Measurements from ENCODE around the gene LRFN2. TPM values are rescaled to one million over a fixed set of nuclear protein-coding genes. Genes with fewer than 3 reads are reported as not detected.

Gene LRFN2
- total RNA-seq, 1 donor: not detected

DNA sequence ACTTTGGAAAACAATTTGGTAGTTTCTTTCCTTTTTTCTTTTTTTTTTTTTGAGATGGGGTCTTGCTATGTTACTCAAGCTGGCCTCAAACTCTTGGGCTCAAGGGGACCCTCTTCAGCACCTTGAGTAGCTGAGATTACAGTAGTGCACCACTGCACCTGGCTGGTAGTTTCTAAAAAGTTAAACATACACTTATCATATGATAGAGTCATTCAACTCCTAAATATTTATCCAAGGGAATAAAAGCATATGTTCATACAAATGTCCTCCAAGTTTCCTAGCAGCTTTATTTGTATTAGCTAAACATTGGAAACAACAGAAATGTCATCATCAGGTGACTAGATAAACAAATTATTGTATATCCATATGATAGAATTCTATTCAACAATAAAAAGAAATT is 213.9 kb downstream of the LRFN2 start:
- no peak overlapping the region for H3K27ac ChIP-seq (ENCODE audit: low read depth, low read length)
- no peak for TF ChIP-seq CTCF (IDR thresholded peaks at IDR 0.05; ENCODE audit: extremely low read depth, low read depth, low read length)
- no peaks in the 10 kb centered on the region for H4K20me1 ChIP-seq (ENCODE audit: insufficient read depth, low read length)
- H3K4me1 ChIP-seq (ENCODE audit: insufficient read depth, low read length): no peaks in the 10 kb centered on the region
- no peak overlapping the region for H3K4me2 ChIP-seq (ENCODE audit: insufficient read depth, low read length)
- DNase-seq (ENCODE audit: insufficient read length, low spot score, missing footprints): no peak
- H2AFZ ChIP-seq (ENCODE audit: low read length): no peak overlapping the region
- H3K36me3 ChIP-seq (ENCODE audit: insufficient read depth, low read length): no peaks in the 10 kb centered on the region
- no peaks in the 10 kb centered on the region for H3K79me2 ChIP-seq (ENCODE audit: insufficient read depth, low read length)
- no peaks in the 10 kb centered on the region for H3K27me3 ChIP-seq (ENCODE audit: insufficient read depth, low read length)
- H3K4me3 ChIP-seq (ENCODE audit: insufficient read depth, low read length): no peak overlapping the region
- no peaks in the 10 kb centered on the region for H3K9me3 ChIP-seq (ENCODE audit: low read depth, low read length)

GRCh38 chr6:40371621-40372020 is 215.5 kb downstream of the LRFN2 start:
- no peak overlapping the region for H2AFZ ChIP-seq (ENCODE audit: low read length)
- no peak overlapping the region for H3K4me3 ChIP-seq (ENCODE audit: insufficient read depth, low read length)
- H3K4me2 ChIP-seq (ENCODE audit: insufficient read depth, low read length): no peak overlapping the region
- no peaks in the 10 kb centered on the region for H3K36me3 ChIP-seq (ENCODE audit: insufficient read depth, low read length)
- H3K27ac ChIP-seq (ENCODE audit: low read depth, low read length): no peak overlapping the region
- H4K20me1 ChIP-seq (ENCODE audit: insufficient read depth, low read length): no peaks in the 10 kb centered on the region
- H3K9me3 ChIP-seq (ENCODE audit: low read depth, low read length): no peaks in the 10 kb centered on the region
- TF ChIP-seq CTCF (IDR thresholded peaks at IDR 0.05; ENCODE audit: extremely low read depth, low read depth, low read length): no peak
- DNase-seq (ENCODE audit: insufficient read length, low spot score, missing footprints): no peak
- H3K27me3 ChIP-seq (ENCODE audit: insufficient read depth, low read length): no peaks in the 10 kb centered on the region
- no peaks in the 10 kb centered on the region for H3K79me2 ChIP-seq (ENCODE audit: insufficient read depth, low read length)
- no peaks in the 10 kb centered on the region for H3K4me1 ChIP-seq (ENCODE audit: insufficient read depth, low read length)

- Histone ChIP-seq H2AFZ (ENCODE audit: low read length) (no peak overlapping the region), H3K4me1 (ENCODE audit: insufficient read depth, low read length) (no peaks in the 10 kb centered on the region), H3K4me2 (ENCODE audit: insufficient read depth, low read length) (no peak overlapping the region), H3K36me3 (ENCODE audit: insufficient read depth, low read length) (no peaks in the 10 kb centered on the region), H3K27me3 (ENCODE audit: insufficient read depth, low read length) (no peaks in the 10 kb centered on the region), H3K9me3 (ENCODE audit: low read depth, low read length) (no peaks in the 10 kb centered on the region), H3K27ac (ENCODE audit: low read depth, low read length) (no peak overlapping the region), H3K4me3 (ENCODE audit: insufficient read depth, low read length) (no peak overlapping the region), H4K20me1 (ENCODE audit: insufficient read depth, low read length) (no peaks in the 10 kb centered on the region), H3K79me2 (ENCODE audit: insufficient read depth, low read length) (no peaks in the 10 kb centered on the region)
- no peak for DNase-seq (ENCODE audit: insufficient read length, low spot score, missing footprints)
- no peak for TF ChIP-seq CTCF (IDR thresholded peaks at IDR 0.05; ENCODE audit: extremely low read depth, low read depth, low read length)
Observed at GRCh38 chr6:40371095-40371494, 216.1 kb downstream of the LRFN2 start.

DNA sequence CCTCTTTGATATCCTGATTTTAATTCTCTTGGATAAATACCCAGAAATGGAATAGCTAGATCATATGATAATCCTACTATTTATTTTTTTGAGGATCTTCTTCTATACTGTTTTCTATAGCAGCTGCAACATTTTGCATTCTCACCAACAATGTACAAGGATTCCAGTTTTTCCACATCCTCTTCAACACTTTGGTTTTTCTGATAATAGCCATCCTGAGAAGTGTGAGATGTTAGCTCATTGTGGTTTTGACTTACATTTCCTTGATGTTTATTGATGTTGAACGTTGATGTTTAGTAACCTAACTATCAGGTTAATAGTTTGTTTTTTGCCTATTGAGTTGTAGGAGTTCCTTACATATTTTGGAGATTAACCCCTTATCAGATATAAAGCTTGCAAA is 217.3 kb downstream of the LRFN2 start:
- Histone ChIP-seq H3K27me3 (ENCODE audit: insufficient read depth, low read length) (no peaks in the 10 kb centered on the region), H3K4me3 (ENCODE audit: insufficient read depth, low read length) (no peak overlapping the region), H3K27ac (ENCODE audit: low read depth, low read length) (no peak overlapping the region), H4K20me1 (ENCODE audit: insufficient read depth, low read length) (no peaks in the 10 kb centered on the region), H3K36me3 (ENCODE audit: insufficient read depth, low read length) (no peaks in the 10 kb centered on the region), H2AFZ (ENCODE audit: low read length) (no peak overlapping the region), H3K4me2 (ENCODE audit: insufficient read depth, low read length) (no peak overlapping the region), H3K4me1 (ENCODE audit: insufficient read depth, low read length) (no peaks in the 10 kb centered on the region), H3K9me3 (ENCODE audit: low read depth, low read length) (no peaks in the 10 kb centered on the region), H3K79me2 (ENCODE audit: insufficient read depth, low read length) (no peaks in the 10 kb centered on the region)
- no peak for TF ChIP-seq CTCF (IDR thresholded peaks at IDR 0.05; ENCODE audit: extremely low read depth, low read depth, low read length)
- no peak for DNase-seq (ENCODE audit: insufficient read length, low spot score, missing footprints)

Data from osteoblast (primary cell).